Fibroblast of mammary gland (primary cell): ENCODE results near the gene CLCN2.

Source experiments
- DNase-seq: peaks from one replicate; pipeline ENCODE4 v3.0.0-alpha.2; 2010; ENCODE audit warnings: low read depth
- H3K4me3 ChIP-seq: 2 replicates; pipeline ENCODE4 v1.5.1; 2011; ENCODE audit warnings: low read depth, mild to moderate bottlenecking, low read length, moderate library complexity; ENCODE audit not compliant: control insufficient read depth
- CTCF ChIP-seq: conservative IDR thresholded peaks from 2 replicates; pipeline ENCODE4 v1.5.1; 2011; ENCODE audit warnings: low read depth, low read length, inconsistent platforms; ENCODE audit not compliant: control insufficient read depth, insufficient read depth

Gene CLCN2

GRCh38 chr3:184355261-184356040 lies 6.0 kb downstream of the CLCN2 start:
- no peak for DNase-seq
- H3K4me3 ChIP-seq: no peak overlapping the region
- no peak for TF ChIP-seq CTCF

GRCh38 chr3:184354754-184355153 lies 6.7 kb downstream of the CLCN2 start:
- no peak for DNase-seq
- TF ChIP-seq CTCF: no peak

GRCh38 chr3:184354121-184354728 lies 7.2 kb downstream of the CLCN2 start:
- TF ChIP-seq CTCF: peak; percentile 65
- no peak overlapping the region for H3K4me3 ChIP-seq
- no peak for DNase-seq

More at GRCh38 chr3:184354754-184355153, 6.7 kb downstream of the CLCN2 start:
- no peak overlapping the region for H3K4me3 ChIP-seq

GRCh38 chr3:184353546-184353941 lies 7.9 kb downstream of the CLCN2 start:
- no peak for TF ChIP-seq CTCF
- no peak overlapping the region for H3K4me3 ChIP-seq
- DNase-seq: no peak

GRCh38 chr3:184352897-184353545 lies 8.4 kb downstream of the CLCN2 start:
- TF ChIP-seq CTCF: no peak
- no peak for DNase-seq
- no peak overlapping the region for H3K4me3 ChIP-seq

- no peak overlapping the region for H3K4me3 ChIP-seq
- no peak for DNase-seq
- no peak for TF ChIP-seq CTCF
Measured at GRCh38 chr3:184352149-184352785, 9.1 kb downstream of the CLCN2 start.
